OCI-M2 (cell line): ENCODE data around the gene RPUSD4.
A peak's percentile ranks its signal among the peaks of the same experiment; 100 is the strongest.
"Not testable (repeated sequence)": the region's sequence is repeated elsewhere in the genome, so short reads cannot be mapped to it uniquely, and the experiment has no call there.

Source experiments
- DNase-seq: peaks from one replicate; lab custom pipeline; 2025; ENCODE audit not compliant: unreplicated experiment; lab: John Stamatoyannopoulos, UW

Gene RPUSD4, protein sequence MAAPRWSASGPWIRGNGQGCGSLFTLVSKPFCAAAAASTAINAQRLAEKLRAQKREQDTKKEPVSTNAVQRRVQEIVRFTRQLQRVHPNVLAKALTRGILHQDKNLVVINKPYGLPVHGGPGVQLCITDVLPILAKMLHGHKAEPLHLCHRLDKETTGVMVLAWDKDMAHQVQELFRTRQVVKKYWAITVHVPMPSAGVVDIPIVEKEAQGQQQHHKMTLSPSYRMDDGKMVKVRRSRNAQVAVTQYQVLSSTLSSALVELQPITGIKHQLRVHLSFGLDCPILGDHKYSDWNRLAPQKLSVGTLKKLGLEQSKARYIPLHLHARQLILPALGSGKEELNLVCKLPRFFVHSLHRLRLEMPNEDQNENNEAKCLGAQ

DNA sequence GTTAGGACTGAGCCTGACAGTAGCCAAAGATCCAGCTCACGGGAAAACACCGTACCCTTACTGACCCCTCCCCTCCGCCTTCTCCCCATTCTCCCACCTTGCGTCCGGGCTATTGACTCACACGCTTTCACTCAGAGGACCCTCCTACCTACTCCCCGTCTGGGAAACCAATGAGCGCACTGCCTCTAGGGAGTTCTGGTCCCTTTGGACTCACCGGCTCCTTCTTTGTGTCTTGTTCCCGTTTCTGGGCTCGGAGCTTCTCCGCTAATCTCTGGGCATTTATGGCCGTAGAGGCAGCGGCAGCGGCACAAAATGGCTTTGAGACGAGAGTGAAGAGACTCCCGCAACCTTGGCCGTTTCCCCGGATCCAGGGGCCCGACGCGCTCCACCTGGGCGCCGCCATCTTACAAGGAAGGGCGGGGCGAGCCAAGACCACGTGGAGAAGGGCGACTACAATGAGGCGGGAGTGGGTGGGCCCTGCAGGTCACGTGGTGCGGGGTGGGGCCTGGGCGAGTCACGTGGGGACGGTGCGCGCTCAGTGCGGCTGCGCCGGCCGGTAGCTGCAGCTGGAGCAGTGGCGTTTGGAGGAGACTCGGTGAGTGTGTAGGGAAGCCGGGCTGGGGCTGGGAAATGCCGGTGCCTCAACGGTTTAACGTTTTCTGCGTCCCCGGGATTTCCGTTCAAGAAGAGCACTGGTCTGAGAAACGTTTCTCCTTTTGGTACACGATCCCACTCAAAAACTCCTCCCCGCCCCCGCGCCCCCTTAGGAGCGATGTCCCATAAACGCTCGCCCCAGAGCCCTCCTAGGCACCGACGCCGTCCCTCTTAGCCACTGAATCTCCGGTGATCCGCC is at the start of gene RPUSD4, which contains the start of gene FAM118B:
RPUSD4 (minus strand) TSS at position 415 of the 853 bp plus-strand sequence; CDS start at position 403, 12 bp downstream.
FAM118B (plus strand) TSS at position 547 of the 853 bp plus-strand sequence. CDS start 23,220 bp downstream, outside the sequence.
- DNase-seq, result peak; percentile 36

DNA sequence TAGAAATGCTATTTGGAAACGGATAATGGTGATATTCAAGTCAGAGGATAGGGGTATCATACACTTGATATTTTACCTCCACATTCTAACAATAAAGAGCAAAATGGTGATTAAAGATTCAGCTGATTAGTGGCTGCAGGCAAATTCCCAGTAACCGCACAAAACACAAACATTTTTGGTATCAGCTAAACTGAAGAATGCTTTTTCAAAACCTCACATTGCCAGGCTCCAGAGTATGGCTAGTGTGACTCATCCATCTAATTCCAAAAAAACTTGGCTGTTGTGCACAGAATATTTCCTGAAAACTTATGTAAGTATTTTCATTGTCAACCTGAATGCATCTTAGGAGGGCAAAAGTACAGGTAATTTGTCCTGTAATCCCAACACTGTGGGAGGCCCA is 46.3 kb upstream of the RPUSD4 start:
- DNase-seq, result no peak

DNA sequence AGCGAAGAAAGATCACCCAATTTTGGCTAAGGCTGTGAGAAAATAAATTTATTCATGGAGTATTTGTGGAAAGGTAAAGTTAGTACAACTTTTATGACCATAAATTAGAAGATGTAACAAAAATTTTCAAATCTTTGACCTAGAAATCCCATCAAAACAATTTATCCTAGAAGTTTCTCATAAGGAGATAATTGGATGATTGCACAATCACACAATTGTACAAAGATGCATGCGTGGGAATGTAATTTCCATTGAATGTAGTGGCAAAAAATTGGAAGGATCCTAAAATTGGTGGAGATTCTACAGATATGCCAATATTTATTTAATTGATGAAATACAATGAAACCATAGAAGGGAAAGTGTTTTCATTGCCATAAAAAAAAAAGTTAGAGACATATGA is 45.7 kb upstream of the RPUSD4 start:
- DNase-seq, result no peak

DNA sequence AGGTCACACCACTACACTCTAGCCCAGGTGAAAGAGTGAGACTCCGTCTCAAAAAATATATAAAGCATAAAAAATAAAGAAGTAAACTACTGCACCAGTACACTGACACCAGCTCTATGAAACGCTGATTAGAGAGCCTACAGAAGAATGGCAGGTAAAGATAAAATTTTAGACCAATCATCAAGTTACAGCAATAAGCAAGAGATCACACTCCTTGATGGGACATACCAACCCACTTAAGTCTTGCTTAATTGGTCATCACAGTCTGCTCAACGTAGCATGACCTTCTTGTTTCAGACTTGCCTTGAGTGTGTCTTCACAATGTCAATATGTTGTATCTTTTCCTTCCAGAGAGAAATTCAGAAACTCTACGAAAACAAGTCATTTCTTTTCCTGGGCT is 44.8 kb upstream of the RPUSD4 start:
- no peak for DNase-seq

DNA sequence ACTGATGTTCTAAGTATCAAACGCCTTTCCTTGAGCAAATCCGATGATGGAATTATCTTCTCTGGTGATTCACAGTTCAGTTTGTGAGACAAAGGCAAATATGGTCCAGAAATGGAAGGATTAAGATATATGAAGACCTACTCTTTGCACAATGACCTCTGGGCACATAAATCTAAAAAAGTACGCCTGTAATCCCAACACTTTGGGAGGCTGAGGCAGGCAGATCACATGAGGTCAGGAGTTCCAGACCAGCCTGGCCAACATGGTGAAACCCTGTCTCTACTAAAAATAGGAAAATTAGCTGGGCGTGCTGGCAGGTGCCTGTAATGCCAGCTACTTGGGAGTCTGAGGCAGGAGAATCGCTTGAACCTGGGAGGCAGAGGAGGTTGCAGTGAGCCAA is 44.1 kb upstream of the RPUSD4 start:
- not testable (repeated sequence) for DNase-seq

DNA sequence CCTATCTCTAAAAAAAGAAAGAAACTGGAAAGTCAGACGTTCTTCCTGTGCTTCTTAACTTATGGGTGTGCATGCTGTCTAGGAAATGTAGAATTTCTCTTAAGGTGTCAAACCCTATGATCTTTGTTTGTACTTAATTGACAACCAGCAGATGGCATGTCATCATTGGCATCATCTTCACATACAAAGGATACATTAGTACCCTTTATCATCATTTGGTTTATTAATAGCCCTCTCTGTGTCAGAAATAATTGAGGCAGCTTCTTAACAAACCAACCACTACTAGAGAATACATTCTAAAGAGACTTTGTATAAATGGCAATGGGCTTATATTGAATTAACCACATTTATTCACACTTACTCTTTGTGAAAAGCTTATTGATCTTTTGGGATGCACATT is 43.4 kb upstream of the RPUSD4 start:
- DNase-seq, result no peak

DNA sequence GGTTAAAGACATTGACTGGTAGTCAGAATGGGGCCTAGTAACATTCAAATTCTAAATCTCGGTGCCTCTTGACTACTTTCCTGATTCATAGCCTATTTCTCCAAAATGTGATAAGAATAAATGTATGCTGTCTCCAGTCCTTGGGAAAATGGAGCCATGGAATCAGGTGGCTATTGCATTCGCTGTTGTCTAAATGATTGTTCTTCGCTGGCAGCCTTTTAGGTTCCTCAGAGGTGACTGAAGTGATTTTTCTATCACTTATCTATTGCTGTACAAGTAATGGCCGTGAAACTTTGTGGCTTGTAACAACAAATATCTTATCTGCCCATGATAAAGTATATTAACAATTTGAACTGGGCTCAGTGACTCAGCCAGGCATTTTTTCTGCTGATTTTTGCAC is 41.8 kb upstream of the RPUSD4 start:
- no peak for DNase-seq

DNA sequence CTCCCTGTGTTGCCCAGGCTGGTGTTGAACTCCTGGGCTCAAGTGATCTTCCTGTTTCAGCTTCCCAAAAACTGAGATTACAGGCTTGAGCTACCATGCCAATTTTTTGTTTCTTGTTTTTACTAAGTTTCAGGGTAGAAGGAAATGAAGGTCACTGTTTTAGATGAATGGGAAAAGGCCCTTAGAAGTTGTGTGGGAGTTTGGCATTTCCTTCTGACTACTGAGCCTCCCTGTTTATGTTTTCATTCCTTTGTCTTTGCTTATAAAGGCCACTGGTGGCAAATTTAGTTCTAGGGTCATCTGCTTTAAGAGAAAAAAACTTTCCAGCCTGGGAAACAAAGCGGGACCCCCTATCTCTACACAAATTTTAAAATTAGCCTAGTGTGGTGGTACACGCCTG is 35.2 kb upstream of the RPUSD4 start:
- no peak for DNase-seq

DNA sequence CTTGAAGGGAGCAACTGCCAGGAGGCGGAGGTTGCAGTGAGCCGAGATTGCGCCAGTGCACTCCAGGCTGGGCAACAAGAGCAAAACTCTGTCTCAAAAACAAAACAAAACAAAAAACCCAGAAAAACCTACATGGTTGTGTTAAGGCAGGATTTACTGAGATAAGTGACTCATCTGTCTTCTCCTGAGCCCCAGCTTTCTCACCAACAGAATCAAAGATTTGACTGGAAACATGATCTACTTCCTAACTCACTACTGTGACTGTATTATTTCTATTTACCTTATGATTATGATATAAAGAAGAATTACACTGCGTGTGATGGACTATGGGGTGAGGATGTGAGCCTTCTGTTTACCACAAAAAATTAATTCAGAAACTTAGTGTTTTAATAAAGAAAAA is 21.9 kb upstream of the RPUSD4 start:
- no peak for DNase-seq

DNA sequence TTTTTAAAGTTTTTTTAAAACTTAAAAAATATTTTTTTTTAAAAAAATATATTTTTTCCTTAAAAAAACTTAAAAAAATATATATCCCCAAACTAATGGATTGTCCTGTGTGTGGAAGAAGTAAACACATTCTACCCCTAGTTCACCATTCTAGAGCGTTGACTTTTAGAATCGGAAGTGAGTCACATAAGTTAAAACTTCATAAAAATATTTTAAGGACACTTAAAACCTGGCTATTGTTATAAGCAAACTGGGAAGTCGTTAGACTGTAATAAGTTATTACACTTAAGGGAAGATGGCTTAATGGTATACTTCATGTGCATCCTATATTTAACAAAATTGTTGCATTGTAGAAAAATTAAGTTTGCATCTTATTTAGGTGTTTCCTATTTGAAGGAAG is 21.2 kb upstream of the RPUSD4 start:
- no peak for DNase-seq

DNA sequence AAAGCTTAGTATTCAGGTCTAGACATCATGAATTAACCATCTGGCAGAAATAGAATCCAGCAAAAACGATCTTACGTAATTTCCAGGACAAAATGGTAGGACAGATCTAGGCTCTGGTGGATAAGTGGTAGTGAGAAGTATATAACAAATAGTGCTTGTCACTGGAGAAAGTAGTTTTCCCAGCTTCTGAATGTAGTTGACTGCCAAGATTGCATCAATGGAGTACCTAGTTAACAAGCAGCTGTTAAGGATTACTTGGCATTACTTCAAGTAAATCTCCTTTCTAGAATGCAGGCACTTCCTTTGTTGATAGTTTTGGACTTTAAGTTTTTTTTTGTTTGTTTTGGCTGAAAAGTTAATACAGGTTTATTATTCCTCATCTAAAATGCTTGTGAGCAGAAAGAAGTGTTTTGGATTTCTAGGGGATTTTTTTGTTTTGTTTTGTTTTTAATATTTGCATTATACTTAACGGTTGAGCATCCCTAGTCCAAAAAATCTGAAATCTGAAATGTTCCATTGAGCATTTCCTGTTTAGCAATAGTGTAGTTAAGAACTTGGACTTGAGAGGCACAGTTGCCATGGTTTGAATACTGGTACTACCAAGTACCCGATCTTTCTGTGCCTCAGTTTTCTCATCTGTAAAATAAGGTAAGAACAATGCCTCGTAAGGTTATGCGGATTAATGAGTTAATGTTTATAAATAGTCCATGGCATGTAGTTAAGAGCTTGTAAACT is 20.4 kb upstream of the RPUSD4 start:
- no peak for DNase-seq

DNA sequence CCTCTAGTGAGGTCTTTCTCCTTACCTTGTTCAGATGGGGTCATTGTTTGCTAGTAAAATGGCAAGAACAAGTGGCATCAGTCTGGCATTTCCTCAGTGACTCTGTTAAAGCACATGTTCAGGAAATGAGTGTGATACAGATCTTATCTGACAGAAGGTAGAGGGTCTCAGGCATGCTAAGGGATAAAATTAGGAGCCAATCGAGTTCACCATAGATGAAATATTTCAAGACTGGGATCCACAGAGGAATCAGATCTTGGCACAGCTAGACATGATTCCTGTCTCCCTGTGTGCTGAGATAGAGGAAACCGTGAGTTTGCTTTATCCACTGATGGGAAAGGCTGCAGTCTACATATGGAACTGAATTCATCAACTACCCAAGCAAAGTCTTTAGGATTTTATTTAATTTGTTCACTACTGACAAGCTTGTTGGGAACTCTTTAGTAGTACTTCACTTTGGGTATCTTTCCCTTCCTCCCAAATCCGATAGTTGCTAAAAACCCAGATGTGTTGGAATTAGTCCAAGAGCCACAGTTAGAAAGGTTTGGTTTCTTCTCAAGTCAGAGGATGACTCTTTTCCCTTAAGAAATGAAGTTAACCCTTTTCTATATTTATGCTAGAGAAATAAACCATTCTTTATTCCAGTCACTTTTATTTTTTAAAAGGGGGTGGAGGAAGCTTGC is 18.5 kb upstream of the RPUSD4 start:
- no peak for DNase-seq

DNA sequence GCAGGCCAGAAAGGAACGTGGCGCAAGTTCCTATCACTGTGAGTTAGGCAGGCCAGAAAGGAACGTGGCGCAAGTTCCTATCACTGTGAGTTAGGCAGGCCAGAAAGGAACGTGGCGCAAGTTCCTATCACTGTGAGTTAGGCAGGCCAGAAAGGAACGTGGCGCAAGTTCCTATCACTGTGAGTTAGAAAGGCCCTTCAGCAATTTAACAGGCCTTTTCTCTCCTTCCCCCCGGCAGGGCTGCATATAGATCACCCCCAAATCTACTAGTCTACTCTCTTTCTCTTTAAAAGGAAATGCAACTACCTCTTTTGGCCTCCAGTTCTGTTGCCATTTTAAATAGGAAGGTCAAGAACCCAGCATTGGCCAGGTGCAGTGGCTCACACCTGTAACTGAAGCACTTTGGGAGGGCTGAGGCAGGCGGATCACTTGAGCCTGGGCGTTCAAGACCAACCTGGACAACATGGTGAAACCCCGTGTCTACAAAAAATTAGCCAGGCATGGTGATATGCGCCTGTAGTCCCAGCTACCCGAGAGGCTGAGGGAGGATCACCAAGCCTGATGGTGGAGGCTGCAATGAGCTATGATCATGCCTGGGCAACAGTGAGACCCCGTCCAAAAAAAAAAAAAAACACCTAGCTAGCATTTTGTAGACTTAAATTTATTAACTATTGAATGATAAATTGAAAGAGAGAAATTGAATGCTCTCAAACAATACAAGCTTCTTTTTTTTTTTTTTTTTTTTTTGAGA is 15.1 kb upstream of the RPUSD4 start:
- DNase-seq, result no peak

DNA sequence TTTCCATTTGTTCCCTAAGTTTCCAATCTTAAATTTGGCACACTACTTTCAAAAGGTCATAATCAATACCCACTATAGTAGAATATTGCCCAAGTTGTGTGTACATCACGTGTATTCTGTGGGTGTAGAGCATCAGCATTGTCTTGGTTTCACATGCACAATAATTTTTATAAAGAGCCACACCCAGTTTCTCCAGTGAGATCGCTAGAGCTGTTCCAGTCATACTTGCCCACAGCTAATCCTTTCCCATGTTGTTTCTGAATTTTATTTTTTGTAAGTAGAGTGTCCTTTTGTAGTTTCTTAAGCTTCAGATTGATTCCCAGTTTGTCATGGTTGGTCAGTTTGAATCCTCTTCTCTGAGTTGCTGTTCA is 13.8 kb upstream of the RPUSD4 start:
- DNase-seq, result no peak

DNA sequence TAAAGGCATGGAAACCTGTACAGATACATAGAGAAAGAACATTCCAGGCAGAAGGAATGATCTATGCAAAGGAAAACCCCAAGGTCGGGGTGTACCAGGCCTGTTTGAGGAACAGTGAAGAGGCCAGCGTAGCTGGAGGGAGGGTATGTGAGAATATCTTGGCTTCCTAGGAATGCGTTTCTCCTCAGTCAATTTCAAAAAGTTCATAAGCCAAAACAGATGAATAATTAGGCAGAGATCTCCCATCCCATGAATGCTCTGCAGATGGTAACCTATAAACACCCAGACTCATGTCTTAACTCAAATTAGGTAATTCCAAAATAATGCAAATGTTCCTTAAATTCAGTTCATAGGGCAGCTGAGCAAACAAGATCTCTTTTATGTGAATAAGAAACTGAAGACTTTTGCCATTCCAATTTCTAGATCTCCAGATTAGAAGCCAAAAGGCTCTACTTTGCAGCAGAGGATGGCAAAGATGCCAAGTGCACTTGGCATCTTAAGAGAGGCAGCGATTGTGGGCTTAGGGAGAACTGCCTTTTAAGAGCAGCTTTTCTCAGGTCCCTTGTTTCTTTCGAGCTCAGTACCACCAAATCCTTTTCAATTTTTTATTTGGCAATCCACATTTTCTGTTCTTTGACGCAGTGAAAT is 13.3 kb upstream of the RPUSD4 start:
- no peak for DNase-seq

DNA sequence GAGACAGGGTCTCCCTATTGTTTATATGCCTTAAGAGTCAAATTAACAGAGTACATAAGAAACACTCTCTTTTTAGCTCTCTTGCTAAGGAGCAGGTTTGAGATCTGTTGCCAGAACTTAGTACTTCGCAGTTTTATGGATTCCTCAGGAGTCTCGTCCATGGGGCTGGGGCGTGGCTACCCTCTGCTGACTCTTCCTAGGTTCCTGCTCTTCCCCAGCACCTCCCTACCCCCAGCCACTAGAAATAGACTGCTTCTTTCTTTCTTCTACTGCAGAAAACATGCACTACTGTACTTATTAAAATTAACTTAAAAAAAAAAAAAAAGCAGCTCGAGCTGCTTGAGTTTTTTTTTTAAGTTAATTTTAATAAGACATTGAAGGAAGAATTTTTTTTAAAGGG is 8.1 kb upstream of the RPUSD4 start:
- no peak for DNase-seq

DNA sequence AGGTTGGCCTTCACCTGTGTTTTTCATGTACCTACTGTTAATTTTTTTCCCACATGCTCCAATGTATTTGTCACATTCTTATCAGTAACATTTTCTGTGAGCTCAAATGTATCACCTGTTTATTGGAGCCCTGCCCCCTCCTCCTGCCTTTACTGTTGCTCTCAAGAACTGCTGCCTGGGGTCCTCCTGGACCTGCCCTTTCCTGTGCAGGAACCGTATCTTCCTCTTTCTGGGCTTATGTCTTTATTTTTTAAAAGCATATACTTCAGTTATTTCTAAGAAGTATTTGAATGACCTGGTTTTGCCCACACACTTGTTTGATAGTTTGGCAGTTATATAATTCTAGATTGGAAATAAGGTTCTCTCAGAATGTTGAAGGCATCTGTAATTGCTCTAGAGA is 6.0 kb upstream of the RPUSD4 start:
- DNase-seq, result no peak

DNA sequence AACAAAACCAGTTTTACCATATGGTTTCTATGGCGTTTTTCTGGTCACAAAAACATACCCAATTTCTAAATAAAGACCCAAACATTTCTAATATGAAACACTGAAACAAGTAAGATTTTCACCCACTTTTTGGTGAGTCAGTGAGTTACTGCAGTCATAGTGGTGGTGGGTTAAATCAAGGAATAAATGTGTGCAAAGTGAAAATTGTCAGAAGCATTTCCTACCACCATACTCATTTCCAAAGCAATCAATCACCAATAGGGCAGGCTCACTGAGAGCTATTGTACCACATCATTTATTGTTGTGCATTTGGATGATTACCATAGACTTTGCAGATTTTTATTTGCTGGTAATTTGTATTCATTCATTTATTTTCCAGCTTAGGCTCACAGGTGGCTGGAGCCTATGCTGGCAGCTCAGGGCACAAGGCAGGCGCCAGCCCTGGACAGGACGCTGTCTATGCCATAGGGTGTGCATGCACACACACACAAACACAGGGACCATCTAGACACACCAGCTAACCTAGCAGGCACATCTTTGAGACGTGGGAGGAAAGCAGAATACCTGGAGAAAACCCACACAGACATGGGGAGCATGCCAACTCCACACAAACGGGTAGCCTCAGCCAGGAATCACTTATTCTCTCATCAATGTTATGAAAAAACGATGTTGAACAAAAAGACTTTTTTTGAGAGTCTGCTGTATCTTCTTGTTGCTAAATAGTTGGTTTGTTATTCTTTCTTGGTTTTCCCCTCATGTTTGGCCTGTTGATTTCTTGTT is 5.3 kb upstream of the RPUSD4 start:
- DNase-seq, result no peak

DNA sequence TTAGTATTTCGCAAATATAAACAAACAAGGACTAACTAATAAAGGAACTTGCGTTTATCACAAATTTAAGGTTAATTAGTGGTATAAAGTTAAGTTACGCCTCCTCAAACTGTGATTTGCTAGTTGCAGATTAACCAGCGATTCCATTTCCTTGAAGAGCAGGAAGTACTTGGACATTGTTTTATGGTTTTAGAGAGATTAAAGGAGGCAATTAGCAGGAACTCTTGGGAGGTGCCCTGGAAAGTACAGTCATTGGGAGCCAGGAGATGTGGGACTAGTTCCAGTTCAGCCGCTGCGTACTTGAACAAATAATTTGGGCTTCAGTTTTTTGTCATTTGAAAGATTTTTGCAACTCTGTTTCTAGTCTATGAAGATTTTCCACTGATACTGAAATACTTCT is 3.4 kb upstream of the RPUSD4 start:
- no peak for DNase-seq
